ENCODE data around the gene CELA1. TPM values are rescaled to one million over a fixed set of nuclear protein-coding genes. Genes with fewer than 3 reads are reported as not detected.

CELA1 gene
- total RNA-seq, 1 experiment from 2014 or later = not detected

DNA sequence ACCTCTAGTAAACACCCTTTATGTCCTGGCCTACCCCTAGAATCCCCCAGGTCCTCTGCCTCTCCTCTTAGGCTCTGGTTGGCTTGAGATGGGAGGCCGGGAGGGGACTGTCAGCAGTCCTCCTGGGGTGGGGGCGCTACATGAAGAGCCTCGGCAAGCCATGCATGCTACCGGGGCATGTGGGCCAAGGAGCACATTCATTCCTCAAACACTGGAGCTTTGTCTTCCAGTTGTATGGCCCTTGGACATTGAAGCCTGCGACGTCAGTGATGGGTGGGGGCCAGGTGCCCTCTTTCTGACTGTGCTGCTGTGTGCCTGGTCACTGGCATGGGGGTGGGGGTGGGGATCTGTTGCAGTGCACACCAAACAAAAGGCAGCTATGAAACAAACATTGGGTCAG is 15.8 kb upstream of the CELA1 start:
- H3K36me3 Mint-ChIP-seq (ENCODE audit: insufficient read depth in 1 of 3, low read depth in 3 of 3) = peaks cover 3 to 25% (median 21%) of the 10 kb centered on the region in 3 experiments; a peak in 6 of 7 replicates
- Histone ChIP-seq H4K8ac (replicated peaks; ENCODE audit: insufficient read length, low read depth, low read length) (no peak overlapping the region), H2BK12ac (ENCODE audit: insufficient read length, low read depth, low read length) (no peak overlapping the region), H3K14ac (ENCODE audit: insufficient read depth, low read length) (no peak overlapping the region), H4K20me1 (ENCODE audit: control insufficient read depth, insufficient read depth, insufficient read length) (no peaks in the 10 kb centered on the region), H3T11ph (ENCODE audit: low read length) (no peak overlapping the region), H3K4ac (ENCODE audit: low read depth, low read length) (no peak overlapping the region), H3K4me1 (ENCODE audit: insufficient read depth, low read length) (no peaks in the 10 kb centered on the region), H3K4me2 (ENCODE audit: insufficient read depth, insufficient read length, low read length) (no peak overlapping the region), H2BK5ac (ENCODE audit: insufficient read length, low read length) (no peak overlapping the region), H3K9ac (ENCODE audit: extremely low read depth, insufficient read length, low read length) (no peak overlapping the region), H2BK15ac (ENCODE audit: low read depth, low read length) (no peak overlapping the region), H2BK20ac (ENCODE audit: low read depth, low read length, poor library complexity, severe bottlenecking) (no peak overlapping the region), H3K27ac (ENCODE audit: insufficient read length, low read depth, low read length) (no peak overlapping the region), H2AFZ (ENCODE audit: low read length) (no peak overlapping the region), H3K23ac (ENCODE audit: insufficient read length, low read depth, low read length) (no peak overlapping the region), H3K27me3 (ENCODE audit: insufficient read depth, low read length) (no peaks in the 10 kb centered on the region), H3K18ac (ENCODE audit: insufficient read length, low read depth, low read length) (no peak overlapping the region), H3K79me2 (ENCODE audit: insufficient read depth, low read length) (no peaks in the 10 kb centered on the region), H4K5ac (ENCODE audit: insufficient read length, low read depth, low read length) (no peak overlapping the region), H3K56ac (ENCODE audit: insufficient read length, low read depth, low read length) (no peak overlapping the region), H2AK5ac (ENCODE audit: insufficient read length, low read length) (no peak overlapping the region), H2BK120ac (ENCODE audit: low read depth, low read length, poor library complexity, severe bottlenecking) (no peak overlapping the region), H4K91ac (ENCODE audit: insufficient read length, low read depth, low read length) (no peak overlapping the region), H3K79me1 (ENCODE audit: insufficient read depth, low read depth, low read length, poor library complexity, severe bottlenecking) (no peaks in the 10 kb centered on the region), H3K23me2 (ENCODE audit: insufficient read length, low read depth, low read length, poor library complexity, severe bottlenecking) (no peaks in the 10 kb centered on the region), H3K9me3 (ENCODE audit: control insufficient read depth, low read depth, low read length) (no peaks in the 10 kb centered on the region)
- TF ChIP-seq, protein P1, sequence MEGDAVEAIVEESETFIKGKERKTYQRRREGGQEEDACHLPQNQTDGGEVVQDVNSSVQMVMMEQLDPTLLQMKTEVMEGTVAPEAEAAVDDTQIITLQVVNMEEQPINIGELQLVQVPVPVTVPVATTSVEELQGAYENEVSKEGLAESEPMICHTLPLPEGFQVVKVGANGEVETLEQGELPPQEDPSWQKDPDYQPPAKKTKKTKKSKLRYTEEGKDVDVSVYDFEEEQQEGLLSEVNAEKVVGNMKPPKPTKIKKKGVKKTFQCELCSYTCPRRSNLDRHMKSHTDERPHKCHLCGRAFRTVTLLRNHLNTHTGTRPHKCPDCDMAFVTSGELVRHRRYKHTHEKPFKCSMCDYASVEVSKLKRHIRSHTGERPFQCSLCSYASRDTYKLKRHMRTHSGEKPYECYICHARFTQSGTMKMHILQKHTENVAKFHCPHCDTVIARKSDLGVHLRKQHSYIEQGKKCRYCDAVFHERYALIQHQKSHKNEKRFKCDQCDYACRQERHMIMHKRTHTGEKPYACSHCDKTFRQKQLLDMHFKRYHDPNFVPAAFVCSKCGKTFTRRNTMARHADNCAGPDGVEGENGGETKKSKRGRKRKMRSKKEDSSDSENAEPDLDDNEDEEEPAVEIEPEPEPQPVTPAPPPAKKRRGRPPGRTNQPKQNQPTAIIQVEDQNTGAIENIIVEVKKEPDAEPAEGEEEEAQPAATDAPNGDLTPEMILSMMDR (conservative IDR thresholded peaks at IDR 0.05) = no peak
- H3K27me3 Mint-ChIP-seq (ENCODE audit: low read depth) = no peaks in the 10 kb centered on the region
- H3K4me3 Mint-ChIP-seq = no peak overlapping the region
- DNase-seq = no peak
- WGBS (ENCODE audit: extremely low coverage, insufficient read length, low lambda C conversion rate) = no CpG with 5 or more reads among the region's 6 CpGs
- H3K27ac Mint-ChIP-seq = no peak overlapping the region
- no peaks in the 10 kb centered on the region for H3K4me1 Mint-ChIP-seq
- no peaks in the 10 kb centered on the region for H3K9me3 Mint-ChIP-seq

Measured in H9 (cell line).